K562 (cell line): ENCODE results near the gene ZPR1. TPM values are rescaled to one million over a fixed set of nuclear protein-coding genes. Genes with fewer than 3 reads are reported as not detected.

ENCODE experiments used
- ATAC-seq: fragments of 200-7000 bp; cut with Tn5 transposase; 3 replicates; pipeline ENCODE4 v1.9.1; 2020; ENCODE audit warnings: moderate library complexity
- BruUV-seq: library from RNA; stranded (reverse); fragments of 400-500 nt; replicated peaks from 2 replicates; lab custom pipeline; 2021; lab: Mats Ljungman, UMichigan
- CTCF ChIA-PET: fragments of 300-600 bp; formaldehyde crosslinking; extraction: SDS; loops from one replicate; lab custom pipeline; 2021; ENCODE audit warnings: low intra/inter-chr PET ratio; lab: Yijun Ruan, JAX
- POLR2A ChIA-PET: fragments of 300-600, 350-650 bp; sonication (Branson Sonifier 250); formaldehyde crosslinking; extraction: SDS; loops from one replicate; lab custom pipeline; 2021; ENCODE audit warnings: antibody characterized with exemption, inconsistent platforms; lab: Yijun Ruan, JAX
- DNase-seq, 4 experiments: peaks; one replicate each; pipeline versions ENCODE4 v3.0.0 to v3.0.0-alpha.2; 2011 to 2018; ENCODE audit warnings: low spot score in 3 of 4, mixed read lengths in 3 of 4; ENCODE audit errors: extremely low read depth in 1 of 4
- FAIRE-seq: peaks from 2 replicates; lab custom pipeline; 2011; peaks lifted over from hg19 to GRCh38; lab: Jason Lieb, UNC
- H2AFZ ChIP-seq: 2 replicates; pipeline ENCODE4 v1.6.0; 2011; ENCODE audit warnings: low read depth, low read length, control low read depth, inconsistent platforms
- H3K27ac ChIP-seq: fragments of 200-600 bp; 3 replicates; pipeline ENCODE4 v1.8.0; 2011; ENCODE audit warnings: low read depth, mild to moderate bottlenecking, control low read depth, inconsistent platforms, low read length, moderate library complexity, mixed read lengths; ENCODE audit errors: extremely low read depth
- H3K27me3 ChIP-seq, 2 experiments: fragments of 300-600 bp in 1 of 2; 2 replicates in 1 of 2; 3 replicates in 1 of 2; pipeline versions ENCODE4 v1.6.0 to v1.8.0; 2011; ENCODE audit warnings: inconsistent platforms in 2 of 2, low read length in 2 of 2, mild to moderate bottlenecking in 1 of 2, mixed read lengths in 1 of 2, moderate library complexity in 1 of 2; ENCODE audit not compliant: control insufficient read depth in 2 of 2, insufficient read depth in 2 of 2
- H3K36me3 ChIP-seq: fragments of 300-600 bp; 3 replicates; pipeline ENCODE4 v1.8.0; 2011; ENCODE audit warnings: mild to moderate bottlenecking, low read length, inconsistent platforms; ENCODE audit not compliant: control insufficient read depth, insufficient read depth
- H3K4me1 ChIP-seq, 2 experiments: fragments of 200-600 bp in 1 of 2; replicated peaks in 1 of 2; 2 replicates in 1 of 2; 3 replicates in 1 of 2; pipeline versions ENCODE4 v1.5.1 to v1.8.0; 2011; ENCODE audit warnings: inconsistent platforms in 2 of 2, low read length in 2 of 2, mild to moderate bottlenecking in 1 of 2, mixed read lengths in 1 of 2, moderate library complexity in 1 of 2; ENCODE audit not compliant: control insufficient read depth in 2 of 2, insufficient read depth in 2 of 2
- H3K4me2 ChIP-seq: 2 replicates; pipeline ENCODE4 v1.6.1; 2011; ENCODE audit warnings: low read length, control low read depth, inconsistent platforms, mixed read lengths; ENCODE audit not compliant: insufficient read depth
- H3K4me3 ChIP-seq: fragments of 200-600 bp; sonication (generic), shearing (Covaris generic); 2 replicates; pipeline ENCODE4 v1.5.1; 2016; ENCODE audit warnings: control low read depth, inconsistent platforms
- H3K79me2 ChIP-seq: fragments of 200-600 bp; 3 replicates; pipeline ENCODE4 v1.8.0; 2011; ENCODE audit warnings: low read length, inconsistent platforms; ENCODE audit not compliant: control insufficient read depth, insufficient read depth
- H3K9ac ChIP-seq, 2 experiments: 2 replicates each; pipeline versions ENCODE4 v1.6.0 to v1.6.1; 2011; ENCODE audit warnings: low read depth in 2 of 2, low read length in 2 of 2, control low read depth in 1 of 2, inconsistent platforms in 1 of 2, mild to moderate bottlenecking in 1 of 2, mixed read lengths in 1 of 2; ENCODE audit not compliant: insufficient read depth in 1 of 2
- H3K9me1 ChIP-seq: one replicate; pipeline ENCODE4 v1.6.0; 2011; ENCODE audit warnings: inconsistent platforms, mild to moderate bottlenecking, low read length, moderate library complexity; ENCODE audit not compliant: control insufficient read depth, insufficient read depth
- H3K9me3 ChIP-seq: replicated peaks from 2 replicates; pipeline ENCODE4 v1.5.1; 2011; ENCODE audit warnings: low read depth, low read length, inconsistent platforms; ENCODE audit not compliant: control insufficient read depth, insufficient read depth
- H4K20me1 ChIP-seq: replicated peaks from 2 replicates; pipeline ENCODE4 v1.6.1; 2011; ENCODE audit warnings: low read length, inconsistent platforms, mixed read lengths; ENCODE audit not compliant: control insufficient read depth, insufficient read depth
- BHLHE40 ChIP-seq: IDR thresholded peaks from 2 replicates; pipeline ENCODE4 v1.6.1; 2011; ENCODE audit warnings: low read length, improper control_type of control experiment
- CLOCK ChIP-seq: fragments of 250-450 bp; sonication (Bioruptor Pico); IDR thresholded peaks from 2 replicates; pipeline ENCODE4 v1.4.0; 2020; ENCODE audit warnings: mild to moderate bottlenecking, moderate library complexity, borderline replicate concordance
- GATAD2B ChIP-seq: fragments of 450-650 bp; IDR thresholded peaks from 2 replicates; pipeline ENCODE4 v1.6.1; 2017; ENCODE audit warnings: mild to moderate bottlenecking, borderline replicate concordance
- HIVEP1 ChIP-seq: fragments of 250-450 bp; sonication (Bioruptor Pico); IDR thresholded peaks from 2 replicates; pipeline ENCODE4 v1.4.0; 2020; ENCODE audit warnings: mild to moderate bottlenecking
- KLF1 ChIP-seq: fragments of 450-650 bp; IDR thresholded peaks from 2 replicates; pipeline ENCODE4 v1.6.1; 2016; ENCODE audit warnings: missing genetic modification characterization, missing compliant biosample characterization
- KLF6 ChIP-seq: fragments of 250-450 bp; sonication (Bioruptor Pico); IDR thresholded peaks from 2 replicates; pipeline ENCODE4 v1.4.0; 2020; ENCODE audit warnings: mild to moderate bottlenecking, moderate library complexity, borderline replicate concordance
- MAX ChIP-seq: sonication (generic); formaldehyde crosslinking; IDR thresholded peaks from 2 replicates; pipeline ENCODE4 v1.9.0; 2022; ENCODE audit warnings: mild to moderate bottlenecking, missing genetic modification reagents
- PBX2 ChIP-seq, 2 experiments: IDR thresholded peaks in 1 of 2; conservative IDR thresholded peaks in 1 of 2; 2 replicates each; pipeline ENCODE4 v1.6.1; 2016; ENCODE audit warnings: low read depth in 2 of 2, mild to moderate bottlenecking in 1 of 2, missing compliant biosample characterization in 1 of 2, missing genetic modification characterization in 1 of 2, moderate library complexity in 1 of 2
- POLR2H ChIP-seq: IDR thresholded peaks from 2 replicates; pipeline ENCODE4 v1.6.1; 2016; ENCODE audit warnings: missing genetic modification characterization, low read depth, mild to moderate bottlenecking, control low read depth, missing compliant biosample characterization, moderate library complexity
- RFX1 ChIP-seq: fragments of 450-650 bp; IDR thresholded peaks from 2 replicates; pipeline ENCODE4 v1.6.1; 2016; ENCODE audit warnings: mild to moderate bottlenecking, moderate library complexity
- SAP30 ChIP-seq: fragments of 200-600 bp; sonication (generic); IDR thresholded peaks from 2 replicates; pipeline ENCODE4 v1.6.1; 2012; ENCODE audit warnings: borderline replicate concordance, low read depth, mild to moderate bottlenecking, moderate library complexity, low read length, control low read depth, inconsistent platforms; ENCODE audit not compliant: insufficient read depth, poor library complexity, severe bottlenecking
- ZBTB26 ChIP-seq: fragments of 450-650 bp; formaldehyde crosslinking; IDR thresholded peaks from 2 replicates; pipeline ENCODE4 v1.4.0; 2022; ENCODE audit warnings: missing genetic modification characterization
- ZFP36 ChIP-seq: fragments of 150-350 bp; IDR thresholded peaks from 2 replicates; pipeline ENCODE4 v1.6.1; 2018; ENCODE audit warnings: low read length, low read depth; ENCODE audit not compliant: partially characterized antibody
- ZNF561 ChIP-seq: fragments of 450-650 bp; formaldehyde crosslinking; conservative IDR thresholded peaks from 2 replicates; pipeline ENCODE4 v1.4.0; 2020; ENCODE audit warnings: mild to moderate bottlenecking, moderate library complexity
- ZNF717 ChIP-seq: fragments of 250-450 bp; sonication (Bioruptor Pico); IDR thresholded peaks from 2 replicates; pipeline ENCODE4 v1.5.0; 2021
- ZNF77 ChIP-seq: fragments of 250-450 bp; sonication (Bioruptor Pico); IDR thresholded peaks from 2 replicates; pipeline ENCODE4 v1.5.0; 2020
- ZNF830 ChIP-seq: fragments of 250-450 bp; sonication (Bioruptor Pico); IDR thresholded peaks from 2 replicates; pipeline ENCODE4 v1.5.0; 2021; ENCODE audit warnings: mild to moderate bottlenecking
- WGBS: fragments of 100-300 bp; shearing (Covaris generic); methylation state at CpG from one replicate; pipeline ENCODE4 v1.1.6; 2016; ENCODE audit warnings: low coverage, mixed read lengths; ENCODE audit not compliant: insufficient coverage; ENCODE audit errors: missing lambda C conversion rate; 5-methylcytosine and 5-hydroxymethylcytosine counted together
- in situ Hi-C: fragments of 300-500 bp; cut with MboI; formaldehyde crosslinking; loops from 4 replicates; pipeline ENCODE4 v1.15.0; 2018; ENCODE audit warnings: inconsistent platforms, mixed read lengths
- intact Hi-C: fragments of 100-400 bp; cut with micrococcal nuclease; formaldehyde crosslinking; loops from 2 replicates; pipeline ENCODE4 v1.14.2; 2022
- polyA plus RNA-seq, 8 experiments: library from polyadenylated mRNA; depleted of rRNA in 4 of 8; stranded (reverse) in 5 of 8; unstranded in 3 of 8; fragments of >200 nt; fragmentation: Nextera tagmentation in 2 of 8; fragmentation: Illumina TruSeq in 1 of 8; extraction: Ambion mirVana in 2 of 8; extraction: Trizol in 1 of 8; gene quantifications; 2 replicates each; pipeline versions ENCODE4 v1.2.1 to v1.2.3, GENCODE V29; 2011 to 2014; ENCODE audit warnings: inconsistent platforms in 1 of 8, missing spikeins in 1 of 8
- total RNA-seq, 7 experiments: library from RNA; depleted of rRNA in 6 of 7; stranded (reverse); fragments of >200 nt in 6 of 7; fragmentation: Illumina TruSeq in 2 of 7; extraction: Trizol in 2 of 7; gene quantifications; 2 replicates each; pipeline versions ENCODE4 v1.2.1 to v1.2.3, GENCODE V29; 2011 to 2021; ENCODE audit warnings: low replicate concordance in 1 of 7

ZPR1 gene
- total and polyA plus RNA-seq, 9 of the 15 experiments (the other 6 are each of a cell fraction or from before 2014, with no cell fraction given), result 13.0 to 120 (median 83.8) TPM

GRCh38 chr11:116804001-116804400, 16.2 kb upstream of the ZPR1 start:
- ATAC-seq (no peak), DNase-seq (no peak), FAIRE-seq (no peak)
- Histone ChIP-seq H2AFZ (no peak overlapping the region), H3K36me3 (no peaks in the 10 kb centered on the region), H3K9me1 (no peaks in the 10 kb centered on the region), H3K4me2 (no peak overlapping the region), H3K4me3 (no peak overlapping the region), H3K27me3 (peaks cover 4 to 14% of the 10 kb centered on the region in 2 experiments; a peak in 3 of 5 replicates), H3K9ac (no peak overlapping the region), H3K27ac (no peak overlapping the region), H3K9me3 (no peaks in the 10 kb centered on the region), H4K20me1 (no peaks in the 10 kb centered on the region; the same call in 1 of the 2 replicates), H3K4me1 (no peaks in the 10 kb centered on the region), H3K79me2 (no peaks in the 10 kb centered on the region)
- BruUV-seq, result no TSS peak
- intact Hi-C loops (no loop called here), in situ Hi-C loops (no loop called here)
- CTCF ChIA-PET, result no interaction called here
- POLR2A ChIA-PET, result no interaction called here
- WGBS, result 4% methylated on average over 3 of the region's 3 CpGs
- TF ChIP-seq CLOCK (no peak), MAX (CRISPR knock-in tag) (no peak), ZBTB26 (CRISPR knock-in tag) (no peak), KLF1 (no peak), RFX1 (no peak), PBX2 (CRISPR knock-in tag; IDR thresholded peaks at IDR 0.05; ENCODE audit: low read depth) (no peak), PBX2 (tag; conservative IDR thresholded peaks at IDR 0.05; ENCODE audit: low read depth) (no peak), KLF6 (no peak), ZNF830 (CRISPR knock-in tag) (no peak), ZNF717 (CRISPR knock-in tag) (no peak), POLR2H (tag) (no peak), BHLHE40 (no peak), ZNF77 (CRISPR knock-in tag) (no peak), ZNF561 (CRISPR knock-in tag) (no peak), HIVEP1 (CRISPR knock-in tag) (no peak), ZFP36 (no peak), GATAD2B (no peak), SAP30 (no peak)
